Measurements from ENCODE around the gene TICAM1.

DNA sequence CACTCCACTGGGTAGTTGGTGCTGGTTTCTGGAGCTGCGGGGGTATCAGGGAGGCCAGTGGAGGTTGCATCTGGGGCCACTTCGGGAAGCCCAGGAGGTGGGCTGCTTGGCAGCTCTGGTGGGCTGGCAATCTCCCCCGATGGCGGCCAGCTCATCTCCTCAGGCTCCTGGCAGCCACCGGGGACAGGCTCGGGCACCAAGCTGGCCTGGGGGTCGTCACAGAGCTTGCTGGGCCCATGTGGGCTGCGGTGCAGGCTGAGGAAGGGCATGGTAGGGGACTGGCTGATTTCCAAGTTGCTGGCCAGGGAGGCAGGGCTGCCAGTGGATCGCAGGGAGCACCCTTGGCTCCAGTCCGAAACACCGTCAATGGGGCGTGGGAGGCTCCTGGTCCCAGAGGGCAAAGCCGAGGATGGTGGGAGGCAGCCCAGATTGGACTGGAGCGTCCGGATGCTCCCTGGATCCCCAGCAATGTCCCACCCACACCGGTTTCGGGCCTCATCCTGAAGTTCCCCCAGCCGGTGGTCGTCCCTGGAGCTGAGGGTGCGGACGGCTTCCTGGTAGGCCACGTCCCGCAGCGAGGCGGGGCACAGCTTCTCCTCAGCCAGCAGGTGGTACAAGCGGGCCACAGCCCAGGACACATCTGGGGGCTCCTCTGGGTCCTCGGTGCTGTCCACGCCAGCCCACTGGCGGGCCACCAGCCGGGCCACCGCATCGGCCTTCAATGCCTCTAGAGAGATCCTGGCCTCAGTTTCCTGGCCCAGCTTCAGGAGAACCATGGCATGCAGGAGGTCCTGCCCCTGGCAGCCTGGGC, 13.8 kb downstream of the TICAM1 start:
- TF ChIP-seq, protein P1, sequence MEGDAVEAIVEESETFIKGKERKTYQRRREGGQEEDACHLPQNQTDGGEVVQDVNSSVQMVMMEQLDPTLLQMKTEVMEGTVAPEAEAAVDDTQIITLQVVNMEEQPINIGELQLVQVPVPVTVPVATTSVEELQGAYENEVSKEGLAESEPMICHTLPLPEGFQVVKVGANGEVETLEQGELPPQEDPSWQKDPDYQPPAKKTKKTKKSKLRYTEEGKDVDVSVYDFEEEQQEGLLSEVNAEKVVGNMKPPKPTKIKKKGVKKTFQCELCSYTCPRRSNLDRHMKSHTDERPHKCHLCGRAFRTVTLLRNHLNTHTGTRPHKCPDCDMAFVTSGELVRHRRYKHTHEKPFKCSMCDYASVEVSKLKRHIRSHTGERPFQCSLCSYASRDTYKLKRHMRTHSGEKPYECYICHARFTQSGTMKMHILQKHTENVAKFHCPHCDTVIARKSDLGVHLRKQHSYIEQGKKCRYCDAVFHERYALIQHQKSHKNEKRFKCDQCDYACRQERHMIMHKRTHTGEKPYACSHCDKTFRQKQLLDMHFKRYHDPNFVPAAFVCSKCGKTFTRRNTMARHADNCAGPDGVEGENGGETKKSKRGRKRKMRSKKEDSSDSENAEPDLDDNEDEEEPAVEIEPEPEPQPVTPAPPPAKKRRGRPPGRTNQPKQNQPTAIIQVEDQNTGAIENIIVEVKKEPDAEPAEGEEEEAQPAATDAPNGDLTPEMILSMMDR (IDR thresholded peaks at IDR 0.05), result no peak
- TF ChIP-seq POLR2AphosphoS5 (IDR thresholded peaks at IDR 0.05; ENCODE audit: low read depth, low read length), result no peak
- TF ChIP-seq TCF7L2 (IDR thresholded peaks at IDR 0.05; ENCODE audit: low read depth, low read length), result no peak

Measured in Panc1 (cell line).